HepG2 (cell line): ENCODE results near the gene DOK5. TPM values are rescaled to one million over a fixed set of nuclear protein-coding genes. Genes with fewer than 3 reads are reported as not detected.

Experiments
- ATAC-seq: fragments of 200-7000 bp; cut with Tn5 transposase; 3 replicates; pipeline ENCODE4 v1.9.1; 2020; ENCODE audit warnings: mild to moderate bottlenecking, moderate library complexity
- BruUV-seq: library from RNA; stranded (reverse); fragments of 400-500 nt; replicated peaks from 2 replicates; lab custom pipeline; 2021; lab: Mats Ljungman, UMichigan
- CTCF ChIA-PET: fragments of 300-600 bp; formaldehyde crosslinking; extraction: SDS; loops from one replicate; lab custom pipeline; 2021; ENCODE audit warnings: low total read pairs, inconsistent platforms, low intra/inter-chr PET ratio; lab: Yijun Ruan, JAX
- POLR2A ChIA-PET: fragments of 350-600 bp; sonication (Branson Sonifier 250); formaldehyde crosslinking; loops from one replicate; lab custom pipeline; 2020; ENCODE audit warnings: antibody characterized with exemption, inconsistent platforms; lab: Yijun Ruan, JAX
- DNase-seq: peaks from one replicate; pipeline ENCODE4 v3.0.0-alpha.2; 2015; ENCODE audit warnings: low spot score
- FAIRE-seq: peaks from 3 replicates; lab custom pipeline; 2011; peaks lifted over from hg19 to GRCh38; lab: Jason Lieb, UNC
- H2AFZ ChIP-seq: one replicate; pipeline ENCODE4 v1.6.1; 2011; ENCODE audit warnings: low read length, inconsistent platforms
- H3K27ac ChIP-seq: fragments of 300-600 bp; 3 replicates; pipeline ENCODE4 v1.8.0; 2011; ENCODE audit warnings: mixed run types, mild to moderate bottlenecking, mixed read lengths, low read length, inconsistent platforms; ENCODE audit not compliant: insufficient read depth; ENCODE audit errors: extremely low read length
- H3K27me3 ChIP-seq, 2 experiments: fragments of 200-600 bp in 1 of 2; 2 replicates in 1 of 2; 3 replicates in 1 of 2; pipeline versions ENCODE4 v1.6.0 to v1.8.0; 2011; ENCODE audit warnings: low read length in 2 of 2, mild to moderate bottlenecking in 2 of 2, moderate library complexity in 2 of 2, inconsistent platforms in 1 of 2; ENCODE audit not compliant: insufficient read depth in 2 of 2, control insufficient read depth in 1 of 2
- H3K36me3 ChIP-seq, 2 experiments: fragments of 200-600 bp in 1 of 2; replicated peaks in 1 of 2; 2 replicates in 1 of 2; 3 replicates in 1 of 2; pipeline versions ENCODE4 v1.5.1 to v1.8.0; 2011; ENCODE audit warnings: low read length in 2 of 2, inconsistent platforms in 1 of 2; ENCODE audit not compliant: insufficient read depth in 2 of 2, control insufficient read depth in 1 of 2
- H3K4me1 ChIP-seq: 2 replicates; pipeline ENCODE4 v1.5.1; 2012; ENCODE audit warnings: low read length, inconsistent platforms; ENCODE audit not compliant: insufficient read depth
- H3K4me2 ChIP-seq: 2 replicates; pipeline ENCODE4 v1.6.0; 2011; ENCODE audit warnings: low read depth, low read length, inconsistent platforms
- H3K4me3 ChIP-seq, 3 experiments: fragments of 200-600 bp in 1 of 3; sonication (generic), shearing (Covaris generic) in 1 of 3; replicated peaks in 1 of 3; 2 replicates each; pipeline ENCODE4 v1.5.1; 2011 to 2016; ENCODE audit warnings: low read length in 3 of 3, inconsistent platforms in 2 of 3, low read depth in 2 of 3, mild to moderate bottlenecking in 2 of 3, control low read depth in 1 of 3, mixed read lengths in 1 of 3; ENCODE audit not compliant: insufficient read depth in 1 of 3
- H3K79me2 ChIP-seq: one replicate; pipeline ENCODE4 v1.6.1; 2011; ENCODE audit warnings: low read length, inconsistent platforms; ENCODE audit not compliant: insufficient read depth
- H3K9ac ChIP-seq: 2 replicates; pipeline ENCODE4 v1.6.0; 2011; ENCODE audit warnings: mild to moderate bottlenecking, low read depth, low read length, inconsistent platforms; ENCODE audit not compliant: insufficient read depth
- H3K9me3 ChIP-seq: 2 replicates; pipeline ENCODE4 v1.5.1; 2012; ENCODE audit warnings: mild to moderate bottlenecking, low read length
- H4K20me1 ChIP-seq: 2 replicates; pipeline ENCODE4 v1.6.0; 2011; ENCODE audit warnings: inconsistent platforms, mild to moderate bottlenecking, low read length, moderate library complexity; ENCODE audit not compliant: insufficient read depth
- ERF ChIP-seq: IDR thresholded peaks from 2 replicates; pipeline ENCODE4 v1.6.1; 2018; ENCODE audit warnings: missing biosample characterization, missing genetic modification reagents
- FOXA1 ChIP-seq, 2 experiments: fragments of 450-650 bp in 1 of 2; sonication (generic) in 1 of 2; formaldehyde crosslinking in 1 of 2; IDR thresholded peaks; 2 replicates each; pipeline versions ENCODE4 v1.4.0 to v1.6.1; 2016 to 2020; ENCODE audit warnings: missing genetic modification reagents in 1 of 2
- HMGXB4 ChIP-seq, 2 experiments: sonication (generic) in 1 of 2; formaldehyde crosslinking in 1 of 2; IDR thresholded peaks; 2 replicates each; pipeline versions ENCODE4 v1.4.0 to v1.6.1; 2018 to 2020; ENCODE audit warnings: missing genetic modification reagents in 2 of 2, borderline replicate concordance in 1 of 2, low read depth in 1 of 2, mild to moderate bottlenecking in 1 of 2, missing biosample characterization in 1 of 2
- JUND ChIP-seq: sonication (generic); formaldehyde crosslinking; IDR thresholded peaks from 2 replicates; pipeline ENCODE4 v1.8.0; 2022; ENCODE audit warnings: mild to moderate bottlenecking, missing genetic modification reagents
- NCOA2 ChIP-seq: sonication (generic); formaldehyde crosslinking; IDR thresholded peaks from 2 replicates; pipeline ENCODE4 v1.8.0; 2022; ENCODE audit warnings: inconsistent platforms
- ZNF619 ChIP-seq: sonication (generic); formaldehyde crosslinking; IDR thresholded peaks from 2 replicates; pipeline ENCODE4 v1.4.0; 2020; ENCODE audit warnings: mild to moderate bottlenecking, missing genetic modification reagents
- WGBS: methylation state at CpG from one replicate; pipeline ENCODE4 v1.1.6; 2017; ENCODE audit warnings: low lambda C conversion rate; 5-methylcytosine and 5-hydroxymethylcytosine counted together
- in situ Hi-C: cut with HindIII; loops from 2 replicates; pipeline ENCODE4 v1.10.0; 2017; ENCODE audit warnings: low pct_unique_long_range_greater_than_20kb; ENCODE audit not compliant: extremely low pct_ligation_motif_present
- intact Hi-C: fragments of 100-400 bp; cut with micrococcal nuclease; formaldehyde crosslinking; loops from one replicate; pipeline ENCODE4 v1.10.0; 2022; ENCODE audit not compliant: unreplicated experiment
- polyA plus RNA-seq, 8 experiments: library from polyadenylated mRNA; depleted of rRNA in 3 of 8; stranded (reverse) in 7 of 8; unstranded in 1 of 8; fragments of >200 nt; fragmentation: Illumina TruSeq in 4 of 8; extraction: Trizol in 4 of 8; gene quantifications; 2 replicates each; pipeline versions ENCODE4 v1.2.1 to v1.2.3, GENCODE V29; 2011 to 2016; ENCODE audit warnings: low read depth in 4 of 8, missing spikeins in 1 of 8, mixed read lengths in 1 of 8; ENCODE audit not compliant: insufficient read depth in 1 of 8
- total RNA-seq, 5 experiments: library from RNA; depleted of rRNA; stranded (reverse); fragments of >200 nt; fragmentation: Illumina TruSeq; extraction: Trizol; gene quantifications; 2 replicates each; pipeline ENCODE4 v1.2.3, GENCODE V29; 2016; ENCODE audit warnings: low read depth in 1 of 5
- TF ChIP-seq, protein P1 (sequence below): IDR thresholded peaks from 2 replicates; pipeline ENCODE4 v1.6.1; 2016; ENCODE audit warnings: low read depth

DOK5 gene
- total and polyA plus RNA-seq, 2 of the 13 experiments (the other 11 are each of a cell fraction or from before 2014, with no cell fraction given) = not detected

GRCh38 chr20:54454982-54455381 lies 20.4 kb upstream of the DOK5 start:
- ChIA-PET CTCF (no interaction called here), POLR2A (no interaction called here)
- no peak overlapping the region for H3K4me3 ChIP-seq
- no peak for FAIRE-seq
- intact Hi-C loops = no loop called here
- H3K9ac ChIP-seq = no peak overlapping the region
- TF ChIP-seq, protein P1, sequence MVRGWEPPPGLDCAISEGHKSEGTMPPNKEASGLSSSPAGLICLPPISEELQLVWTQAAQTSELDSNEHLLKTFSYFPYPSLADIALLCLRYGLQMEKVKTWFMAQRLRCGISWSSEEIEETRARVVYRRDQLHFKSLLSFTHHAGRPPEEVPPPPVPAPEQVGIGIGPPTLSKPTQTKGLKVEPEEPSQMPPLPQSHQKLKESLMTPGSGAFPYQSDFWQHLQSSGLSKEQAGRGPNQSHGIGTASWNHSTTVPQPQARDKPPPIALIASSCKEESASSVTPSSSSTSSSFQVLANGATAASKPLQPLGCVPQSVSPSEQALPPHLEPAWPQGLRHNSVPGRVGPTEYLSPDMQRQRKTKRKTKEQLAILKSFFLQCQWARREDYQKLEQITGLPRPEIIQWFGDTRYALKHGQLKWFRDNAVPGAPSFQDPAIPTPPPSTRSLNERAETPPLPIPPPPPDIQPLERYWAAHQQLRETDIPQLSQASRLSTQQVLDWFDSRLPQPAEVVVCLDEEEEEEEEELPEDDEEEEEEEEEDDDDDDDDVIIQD = no peak
- TF ChIP-seq JUND (CRISPR knock-in tag) = no peak
- no peak for TF ChIP-seq ZNF619 (CRISPR knock-in tag)
- TF ChIP-seq FOXA1 (IDR thresholded peaks at IDR 0.05) = no peak
- no peak for TF ChIP-seq FOXA1 (CRISPR knock-in tag; IDR thresholded peaks at IDR 0.05)
- TF ChIP-seq HMGXB4 (CRISPR knock-in tag; IDR thresholded peaks at IDR 0.05; ENCODE audit: borderline replicate concordance in 1 of 2, low read depth in 1 of 2) = no peak
- no peak for TF ChIP-seq NCOA2 (CRISPR knock-in tag)
- TF ChIP-seq ERF (CRISPR knock-in tag) = no peak
- no peaks in the 10 kb centered on the region for H3K79me2 ChIP-seq
- H3K9me3 ChIP-seq = no peaks in the 10 kb centered on the region
- no peak for ATAC-seq
- H2AFZ ChIP-seq = no peak overlapping the region
- H3K4me2 ChIP-seq = no peak overlapping the region
- H3K36me3 ChIP-seq = no peaks in the 10 kb centered on the region
- no peak overlapping the region for H3K27ac ChIP-seq
- no peak for DNase-seq
- no TSS peak for BruUV-seq
- no peaks in the 10 kb centered on the region for H4K20me1 ChIP-seq
- H3K4me1 ChIP-seq = no peaks in the 10 kb centered on the region
- H3K27me3 ChIP-seq = peaks cover 0 to 3% of the 10 kb centered on the region in 2 experiments; a peak in 1 of 5 replicates
- WGBS = 15% methylated on average over 2 of the region's 2 CpGs
- in situ Hi-C loops = no loop called here
